Ovary (tissue), 9 donors: ENCODE data around the gene DPH7. TPM values are rescaled to one million over a fixed set of nuclear protein-coding genes. Genes with fewer than 3 reads are reported as not detected.
"Not testable (repeated sequence)": the region's sequence is repeated elsewhere in the genome, so short reads cannot be mapped to it uniquely, and the experiment has no call there.

Experiments
- DNase-seq, 5 donors: peaks; one replicate each; pipeline ENCODE4 v3.0.0-alpha.2; 2019 to 2020
- H3K27ac ChIP-seq, 2 donors: fragments of 200-600 bp; one replicate each; pipeline versions ENCODE4 v1.5.1 to v1.8.0; 2019 to 2022
- H3K27me3 ChIP-seq: fragments of 200-600 bp; one replicate; pipeline ENCODE4 v1.8.0; 2022
- H3K36me3 ChIP-seq: fragments of 200-600 bp; sonication (generic); one replicate; pipeline ENCODE4 v1.5.1; 2019
- H3K4me1 ChIP-seq: one replicate; pipeline ENCODE4 v1.8.1; 2013; ENCODE audit warnings: mild to moderate bottlenecking, moderate library complexity; ENCODE audit not compliant: insufficient read depth
- H3K4me3 ChIP-seq: fragments of 200-600 bp; sonication (generic); one replicate; pipeline ENCODE4 v1.5.1; 2017
- H3K9me3 ChIP-seq, 2 donors: fragments of 200-600 bp in 1 of 2; sonication (generic) in 1 of 2; one replicate each; pipeline versions ENCODE4 v1.5.1 to v1.8.1; 2013 to 2019; ENCODE audit warnings: mild to moderate bottlenecking in 1 of 2, moderate library complexity in 1 of 2
- EP300 ChIP-seq: sonication (generic); formaldehyde crosslinking; IDR thresholded peaks from one replicate; pipeline ENCODE4 v1.6.1; 2017; ENCODE audit warnings: antibody characterized with exemption
- POLR2A ChIP-seq: fragments of 450-650 bp; IDR thresholded peaks from one replicate; pipeline ENCODE4 v1.6.1; 2017; ENCODE audit warnings: antibody characterized with exemption, mild to moderate bottlenecking, moderate library complexity
- WGBS, 3 donors: extraction: QIAGEN DNeasy Blood & Tissue Kit in 1 of 3; methylation state at CpG; one replicate each; pipeline versions ENCODE4 v1.1.5 to v1.1.7; 2013 to 2017; 5-methylcytosine and 5-hydroxymethylcytosine counted together
- intact Hi-C, 4 donors: fragments of 100-400 bp; cut with DNase I; formaldehyde crosslinking; loops; one replicate each; pipeline versions ENCODE4 v1.11.0 to v1.15.1; 2022 to 2023
- polyA plus RNA-seq, 2 donors: library from polyadenylated mRNA; stranded (reverse); fragments of 200-250 nt in 1 of 2; fragments of 350-450 nt in 1 of 2; fragmentation: Illumina TruSeq in 1 of 2; extraction: RNeasy Lipid Tissue Mini Kit (QIAGEN cat#74804) in 1 of 2; gene quantifications; one replicate each; pipeline ENCODE4 v1.2.3, GENCODE V29; 2013 to 2014
- total RNA-seq, 7 donors: library from RNA; depleted of rRNA in 2 of 7; stranded (reverse); fragments of >200 nt in 2 of 7; fragmentation: NEBNext Ultra II Directional in 3 of 7; extraction: Animal tissue kit (Norgen Biotek cat#: 25700) in 3 of 7; gene quantifications; one replicate each; pipeline versions ENCODE4 v1.1.0 to v1.2.4, GENCODE V29; 2016 to 2023
- TF ChIP-seq, protein P1 (sequence below), 3 donors: fragments of 450-650 bp in 2 of 3; fragments of 200-600 bp in 1 of 3; IDR thresholded peaks; one replicate each; pipeline versions ENCODE4 v1.5.1 to v1.8.0; 2016 to 2022; ENCODE audit warnings: antibody characterized with exemption in 3 of 3, mild to moderate bottlenecking in 1 of 3
- donor health status: DM: no; HTN: no; CAD: no; lungs with moderate emphysema.
- donor health status: DM: no; HTN: no; CAD: no.
- donor health status: Bipolar disorder and iron deficiency.
- donor health status: DM: yes; HTN: yes; CAD: no.
- donor health status: DM: no; HTN: no; CAD: no.
- donor health status: DM: yes; HTN: yes; CAD: no.

The DPH7 gene
- total and polyA plus RNA-seq, 9 donors, result 15.4 to 38.2 (median 33.0) TPM

DNA sequence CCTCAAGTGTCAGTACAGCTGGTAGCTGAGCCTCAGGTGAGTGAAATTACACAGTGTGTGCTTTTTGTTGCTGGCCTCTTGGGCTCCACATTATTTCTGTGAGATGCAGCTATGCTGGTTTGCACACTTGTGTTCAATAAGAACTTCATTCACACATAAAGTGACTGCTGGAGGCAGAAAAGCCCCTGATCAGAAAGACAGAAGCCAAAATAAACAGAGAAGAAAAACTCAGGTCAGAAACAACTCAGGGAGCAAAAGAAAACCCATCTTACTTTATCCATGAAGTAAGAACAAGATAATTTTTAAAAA is 43.7 kb downstream of the DPH7 start:
- Histone ChIP-seq H3K4me3 (no peak overlapping the region), H3K27ac (no peak overlapping the region), H3K9me3 (no peaks in the 10 kb centered on the region), H3K36me3 (no peaks in the 10 kb centered on the region), H3K27me3 (no peaks in the 10 kb centered on the region), H3K4me1 (peaks cover 9% of the 10 kb centered on the region)
- no peak for DNase-seq
- no peak for TF ChIP-seq POLR2A
- no peak for TF ChIP-seq EP300
- TF ChIP-seq, protein P1, sequence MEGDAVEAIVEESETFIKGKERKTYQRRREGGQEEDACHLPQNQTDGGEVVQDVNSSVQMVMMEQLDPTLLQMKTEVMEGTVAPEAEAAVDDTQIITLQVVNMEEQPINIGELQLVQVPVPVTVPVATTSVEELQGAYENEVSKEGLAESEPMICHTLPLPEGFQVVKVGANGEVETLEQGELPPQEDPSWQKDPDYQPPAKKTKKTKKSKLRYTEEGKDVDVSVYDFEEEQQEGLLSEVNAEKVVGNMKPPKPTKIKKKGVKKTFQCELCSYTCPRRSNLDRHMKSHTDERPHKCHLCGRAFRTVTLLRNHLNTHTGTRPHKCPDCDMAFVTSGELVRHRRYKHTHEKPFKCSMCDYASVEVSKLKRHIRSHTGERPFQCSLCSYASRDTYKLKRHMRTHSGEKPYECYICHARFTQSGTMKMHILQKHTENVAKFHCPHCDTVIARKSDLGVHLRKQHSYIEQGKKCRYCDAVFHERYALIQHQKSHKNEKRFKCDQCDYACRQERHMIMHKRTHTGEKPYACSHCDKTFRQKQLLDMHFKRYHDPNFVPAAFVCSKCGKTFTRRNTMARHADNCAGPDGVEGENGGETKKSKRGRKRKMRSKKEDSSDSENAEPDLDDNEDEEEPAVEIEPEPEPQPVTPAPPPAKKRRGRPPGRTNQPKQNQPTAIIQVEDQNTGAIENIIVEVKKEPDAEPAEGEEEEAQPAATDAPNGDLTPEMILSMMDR (IDR thresholded peaks at IDR 0.05), result no peak
- intact Hi-C loops, result no loop called here

DNA sequence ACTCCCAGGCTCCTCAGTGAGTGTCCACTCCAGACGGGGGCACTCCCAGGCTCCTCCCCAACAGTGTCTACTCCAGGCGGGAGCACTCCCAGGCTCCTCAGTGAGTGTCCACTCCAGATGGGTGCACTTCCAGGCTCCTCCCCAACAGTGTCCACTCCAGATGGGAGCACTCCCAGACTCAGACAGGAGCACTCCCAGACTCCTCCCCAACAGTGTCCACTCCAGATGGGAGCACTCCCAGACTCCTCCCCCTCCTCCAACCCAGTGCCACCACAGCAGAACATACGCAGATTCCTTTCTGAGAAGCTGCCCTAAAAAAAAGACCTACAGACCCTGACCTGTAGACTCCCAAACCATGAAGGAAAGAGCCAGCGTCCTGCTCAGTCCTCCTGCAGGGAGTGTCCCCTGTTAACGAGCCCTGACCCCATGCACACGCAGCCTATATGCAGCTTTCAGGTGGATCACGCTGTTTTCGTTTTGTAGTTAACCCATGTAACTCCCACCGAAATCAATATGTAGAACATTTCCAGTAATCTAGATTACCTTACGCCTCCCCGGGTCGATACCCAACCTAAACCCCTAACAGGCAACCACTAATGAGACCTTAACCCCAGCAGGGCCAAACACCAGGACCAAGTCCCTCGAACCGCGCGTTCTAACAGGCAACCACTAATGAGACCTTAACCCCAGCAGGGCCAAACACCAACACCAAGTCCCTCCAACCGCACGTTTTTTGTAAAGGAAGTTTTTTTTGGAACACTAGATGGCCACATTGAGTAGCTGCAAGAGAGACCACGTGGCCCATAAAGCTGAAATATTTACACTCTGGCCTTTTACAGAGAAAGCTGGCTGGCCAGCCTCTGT is 44.2 kb downstream of the DPH7 start:
- DNase-seq, result peak in 2 of 5 donors; percentile 36 to 50
- H3K9me3 ChIP-seq, result no peaks in the 10 kb centered on the region
- intact Hi-C loops, result no loop called here

DNA sequence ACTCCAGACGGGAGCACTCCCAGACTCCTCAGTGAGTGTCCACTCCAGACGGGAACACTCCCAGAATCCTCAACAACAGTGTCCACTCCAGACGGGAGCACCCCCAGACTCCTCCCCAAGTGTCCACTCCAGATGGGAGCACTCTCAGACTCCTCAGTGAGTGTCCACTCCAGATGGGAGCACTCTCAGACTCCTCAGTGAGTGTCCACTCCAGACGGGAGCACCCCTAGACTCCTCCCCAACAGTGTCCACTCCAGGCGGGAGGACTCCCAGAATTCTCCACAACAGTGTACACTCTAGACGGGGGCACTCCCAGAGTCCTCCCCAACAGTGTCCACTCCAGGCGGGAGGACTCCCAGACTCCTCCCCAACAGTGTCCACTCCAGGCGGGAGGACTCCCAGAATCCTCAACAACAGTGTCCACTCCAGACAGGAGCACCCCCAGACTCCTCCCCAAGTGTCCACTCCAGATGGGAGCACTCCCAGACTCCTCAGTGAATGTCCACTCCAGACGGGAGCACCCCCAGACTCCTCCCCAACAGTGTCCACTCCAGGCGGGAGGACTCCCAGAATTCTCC is 45.7 kb downstream of the DPH7 start:
- H3K36me3 ChIP-seq, H3K4me1 ChIP-seq, H3K9me3 ChIP-seq, H3K27me3 ChIP-seq, DNase-seq, H3K4me3 ChIP-seq, intact Hi-C loops, H3K27ac ChIP-seq: not testable (repeated sequence)
- 77 to 86% (median 84%) methylated on average over 10 of the region's 10 CpGs for WGBS, 3 donors

More for the DNA sequence above, 44.2 kb downstream of the DPH7 start:
- no peaks in the 10 kb centered on the region for H3K36me3 ChIP-seq
- H3K4me1 ChIP-seq, result peaks cover 9% of the 10 kb centered on the region
- TF ChIP-seq, protein P1 (IDR thresholded peaks at IDR 0.05), result peak; percentile 60 to 63 (median 63)
- no peak for TF ChIP-seq POLR2A
- WGBS, 3 donors, result 21 to 34% (median 26%) methylated on average over 19 of the region's 19 CpGs
- no peak overlapping the region for H3K4me3 ChIP-seq
- H3K27me3 ChIP-seq, result no peaks in the 10 kb centered on the region
- no peak overlapping the region for H3K27ac ChIP-seq

DNA sequence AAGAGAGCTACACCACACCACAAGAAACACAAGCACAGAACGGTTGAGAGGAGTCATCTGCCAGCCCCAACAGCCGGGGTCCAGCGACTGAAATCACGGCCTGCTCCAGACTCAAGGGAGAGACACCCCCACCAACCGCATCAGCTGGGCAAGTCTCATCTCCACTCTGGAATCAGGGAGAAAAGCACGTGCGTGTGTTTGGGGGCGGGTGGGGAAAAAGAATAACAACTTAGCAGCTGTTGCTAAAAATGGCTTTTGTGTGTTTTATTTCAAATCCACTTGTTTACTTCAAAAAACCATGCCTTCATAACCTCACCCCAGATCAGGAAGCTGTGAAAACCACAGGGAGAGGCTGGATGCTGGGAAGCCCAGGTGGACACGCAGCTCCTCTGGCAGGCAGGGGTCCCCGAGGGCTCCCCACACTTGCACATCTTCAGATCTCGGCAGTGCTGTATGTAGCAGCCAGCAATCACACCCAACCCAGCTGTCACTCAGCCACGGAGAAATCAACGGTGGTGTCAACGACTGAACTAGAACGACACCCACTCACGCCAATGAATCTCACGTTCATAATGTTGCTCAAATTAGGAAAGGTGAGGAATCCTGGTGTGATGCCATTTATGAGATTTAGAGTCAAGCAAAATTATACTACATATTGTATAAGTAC is 47.5 kb downstream of the DPH7 start:
- H3K27me3 ChIP-seq, result no peaks in the 10 kb centered on the region
- no peaks in the 10 kb centered on the region for H3K9me3 ChIP-seq
- intact Hi-C loops, result no loop called here
- H3K4me1 ChIP-seq, result peaks cover 9% of the 10 kb centered on the region
- H3K27ac ChIP-seq, result peak overlapping the region in 1 of 2 donors; percentile 49
- H3K4me3 ChIP-seq, result no peak overlapping the region
- DNase-seq, result peak in 3 of 5 donors; percentile 43 to 65 (median 60)
- 15 to 40% (median 21%) methylated on average over 17 of the region's 17 CpGs for WGBS, 3 donors
- no peaks in the 10 kb centered on the region for H3K36me3 ChIP-seq
- TF ChIP-seq POLR2A (no peak), EP300 (no peak)
- TF ChIP-seq, protein P1 (IDR thresholded peaks at IDR 0.05), result no peak

DNA sequence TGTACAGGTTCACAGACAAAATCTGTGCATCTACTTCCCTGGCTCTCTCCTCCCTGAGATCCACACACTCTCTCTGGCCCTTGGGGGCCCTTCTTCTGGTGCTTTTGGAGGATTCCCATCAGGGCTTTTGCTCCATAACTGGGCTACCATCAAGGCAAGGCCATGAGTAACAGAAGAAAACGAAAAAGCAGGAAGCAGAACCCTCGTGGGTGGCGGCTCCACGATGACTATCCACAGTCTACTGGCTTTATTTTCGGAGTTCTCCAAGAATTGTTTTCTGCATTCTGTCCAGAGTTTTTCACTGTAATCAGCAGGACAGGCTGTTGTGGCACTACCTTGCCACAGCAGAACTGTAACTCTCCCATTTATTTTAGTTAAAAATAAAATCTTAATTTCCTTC is 48.4 kb downstream of the DPH7 start:
- intact Hi-C loops, result no loop called here
- Histone ChIP-seq H3K36me3 (no peaks in the 10 kb centered on the region), H3K27me3 (no peaks in the 10 kb centered on the region), H3K4me3 (no peak overlapping the region), H3K4me1 (peaks cover 9% of the 10 kb centered on the region), H3K27ac (peak overlapping the region in 1 of 2 donors; percentile 49), H3K9me3 (no peaks in the 10 kb centered on the region)
- 43 to 52% (median 48%) methylated on average over 5 of the region's 5 CpGs for WGBS, 3 donors
- TF ChIP-seq, protein P1 (IDR thresholded peaks at IDR 0.05), result no peak
- TF ChIP-seq POLR2A, result no peak
- DNase-seq, result no peak
